ENCODE results near the gene ATG101. TPM values are rescaled to one million over a fixed set of nuclear protein-coding genes. Genes with fewer than 3 reads are reported as not detected.

ATG101 gene
- total and polyA plus RNA-seq, 7 donors, result 25.1 to 154 (median 35.3) TPM

DNA sequence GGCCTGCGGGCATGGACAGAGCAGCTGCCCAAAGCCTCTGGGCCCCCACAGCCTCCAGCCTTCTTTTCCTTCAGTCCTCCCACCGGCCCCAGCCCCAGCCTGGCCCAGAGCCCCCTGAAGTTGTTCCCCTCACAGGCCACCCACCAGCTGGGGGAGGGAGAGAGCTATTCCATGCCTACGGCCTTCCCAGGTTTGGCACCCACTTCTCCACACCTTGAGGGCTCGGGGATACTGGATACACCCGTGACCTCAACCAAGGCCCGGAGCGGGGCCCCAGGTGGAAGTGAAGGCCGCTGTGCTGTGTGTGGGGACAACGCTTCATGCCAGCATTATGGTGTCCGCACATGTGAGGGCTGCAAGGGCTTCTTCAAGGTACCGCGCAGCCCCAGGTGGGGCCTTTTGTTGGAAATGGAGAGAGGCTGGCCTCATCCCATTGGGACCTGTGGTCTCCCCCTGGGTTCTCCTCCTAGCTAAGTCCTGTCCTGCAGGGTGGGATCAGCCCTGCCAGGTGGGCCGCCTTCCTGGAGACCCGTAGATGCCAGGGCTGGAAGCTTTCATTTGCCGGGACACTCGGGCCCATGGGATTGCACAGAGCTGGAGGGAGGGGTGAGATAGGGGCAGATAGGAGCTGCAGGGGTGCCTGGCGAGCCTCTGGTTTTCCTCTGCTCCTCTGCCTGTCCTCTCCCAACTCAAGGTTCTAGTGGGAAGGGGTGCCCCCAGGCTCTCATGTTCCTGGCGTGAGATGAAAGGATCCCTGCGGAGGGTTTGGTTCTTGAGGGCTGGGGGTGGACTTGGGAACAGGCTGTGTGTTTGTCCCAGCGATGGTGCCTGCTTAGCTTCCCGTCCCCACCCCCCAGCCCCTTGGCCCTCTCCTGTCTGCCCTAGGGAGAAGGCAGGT, 14.7 kb upstream of the ATG101 start:
- intact Hi-C loops (cut with DNase I), result no loop called here
- Histone ChIP-seq H3K9me3 (no peaks in the 10 kb centered on the region), H3K27ac (peak overlapping the region; percentile 93), H3K4me3 (no peak overlapping the region), H3K4me1 (peaks cover 19% of the 10 kb centered on the region), H3K27me3 (ENCODE audit: insufficient read depth in 3 of 3, low read length in 2 of 3) (no peaks in the 10 kb centered on the region), H3K36me3 (ENCODE audit: insufficient read depth in 1 of 2, low read depth in 1 of 2) (peaks cover 4 to 58% of the 10 kb centered on the region in 2 donors)
- no peak for DNase-seq
- no peak for ATAC-seq
- TF ChIP-seq, protein P1, sequence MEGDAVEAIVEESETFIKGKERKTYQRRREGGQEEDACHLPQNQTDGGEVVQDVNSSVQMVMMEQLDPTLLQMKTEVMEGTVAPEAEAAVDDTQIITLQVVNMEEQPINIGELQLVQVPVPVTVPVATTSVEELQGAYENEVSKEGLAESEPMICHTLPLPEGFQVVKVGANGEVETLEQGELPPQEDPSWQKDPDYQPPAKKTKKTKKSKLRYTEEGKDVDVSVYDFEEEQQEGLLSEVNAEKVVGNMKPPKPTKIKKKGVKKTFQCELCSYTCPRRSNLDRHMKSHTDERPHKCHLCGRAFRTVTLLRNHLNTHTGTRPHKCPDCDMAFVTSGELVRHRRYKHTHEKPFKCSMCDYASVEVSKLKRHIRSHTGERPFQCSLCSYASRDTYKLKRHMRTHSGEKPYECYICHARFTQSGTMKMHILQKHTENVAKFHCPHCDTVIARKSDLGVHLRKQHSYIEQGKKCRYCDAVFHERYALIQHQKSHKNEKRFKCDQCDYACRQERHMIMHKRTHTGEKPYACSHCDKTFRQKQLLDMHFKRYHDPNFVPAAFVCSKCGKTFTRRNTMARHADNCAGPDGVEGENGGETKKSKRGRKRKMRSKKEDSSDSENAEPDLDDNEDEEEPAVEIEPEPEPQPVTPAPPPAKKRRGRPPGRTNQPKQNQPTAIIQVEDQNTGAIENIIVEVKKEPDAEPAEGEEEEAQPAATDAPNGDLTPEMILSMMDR (IDR thresholded peaks at IDR 0.05), result no peak
- 78 to 91% (median 82%) methylated on average over 20 to 21 of the region's 21 CpGs for WGBS, 3 donors

DNA sequence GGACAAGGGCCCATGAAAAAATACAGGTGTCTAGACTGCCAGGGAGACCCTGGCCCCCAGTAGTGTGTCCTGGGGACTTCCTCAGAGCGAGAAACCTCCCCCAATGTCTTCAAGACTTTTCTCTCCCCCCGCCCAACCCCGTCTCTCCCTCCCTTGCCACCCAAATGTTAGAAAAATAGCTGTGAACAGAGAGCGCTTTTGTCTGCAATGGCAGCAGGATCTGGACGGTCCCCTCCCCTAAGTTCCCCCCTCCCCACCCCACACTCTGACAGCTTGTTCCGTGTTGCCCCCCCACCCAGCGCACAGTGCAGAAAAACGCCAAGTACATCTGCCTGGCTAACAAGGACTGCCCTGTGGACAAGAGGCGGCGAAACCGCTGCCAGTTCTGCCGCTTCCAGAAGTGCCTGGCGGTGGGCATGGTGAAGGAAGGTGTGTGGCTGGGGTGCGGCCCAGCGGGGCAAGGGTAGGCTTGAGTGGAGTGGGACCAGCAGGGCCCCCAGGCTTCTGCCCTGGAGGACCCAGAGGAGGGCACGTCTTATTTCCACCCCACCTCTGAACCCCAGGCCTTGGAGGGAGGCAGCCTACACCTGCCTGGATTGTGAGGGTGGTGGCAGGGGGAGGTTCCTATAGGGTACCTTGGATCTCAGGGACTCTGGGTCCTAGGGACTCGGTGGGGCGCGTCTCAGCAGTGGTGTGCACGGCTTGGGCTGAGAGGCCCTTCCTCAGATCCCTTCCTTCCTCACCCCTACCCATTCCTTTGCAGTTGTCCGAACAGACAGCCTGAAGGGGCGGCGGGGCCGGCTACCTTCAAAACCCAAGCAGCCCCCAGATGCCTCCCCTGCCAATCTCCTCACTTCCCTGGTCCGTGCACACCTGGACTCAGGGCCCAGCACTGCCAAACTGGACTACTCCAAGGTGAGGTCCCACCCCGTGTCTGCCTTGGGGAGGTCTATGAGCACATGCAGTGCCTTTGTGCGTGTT, 13.8 kb upstream of the ATG101 start:
- TF ChIP-seq, protein P1 (IDR thresholded peaks at IDR 0.05), result no peak
- intact Hi-C loops (cut with DNase I), result no loop called here
- Histone ChIP-seq H3K4me3 (no peak overlapping the region), H3K27me3 (ENCODE audit: insufficient read depth in 3 of 3, low read length in 2 of 3) (no peaks in the 10 kb centered on the region), H3K27ac (peak overlapping the region; percentile 93), H3K4me1 (peaks cover 14% of the 10 kb centered on the region), H3K36me3 (ENCODE audit: insufficient read depth in 1 of 2, low read depth in 1 of 2) (peaks cover 4 to 58% of the 10 kb centered on the region in 2 donors), H3K9me3 (no peaks in the 10 kb centered on the region)
- 70 to 87% (median 78%) methylated on average over 26 to 27 of the region's 27 CpGs for WGBS, 3 donors
- ATAC-seq (no peak), DNase-seq (no peak)

GRCh38 chr12:52056801-52057637, 12.8 kb upstream of the ATG101 start:
- Histone ChIP-seq H3K4me1 (peaks cover 14% of the 10 kb centered on the region), H3K36me3 (ENCODE audit: insufficient read depth in 1 of 2, low read depth in 1 of 2) (peaks cover 4 to 58% of the 10 kb centered on the region in 2 donors), H3K27ac (peak overlapping the region; percentile 21), H3K9me3 (no peaks in the 10 kb centered on the region), H3K4me3 (no peak overlapping the region), H3K27me3 (ENCODE audit: insufficient read depth in 3 of 3, low read length in 2 of 3) (no peaks in the 10 kb centered on the region)
- TF ChIP-seq, protein P1 (IDR thresholded peaks at IDR 0.05), result no peak
- no peak for DNase-seq
- ATAC-seq, result no peak
- 63 to 74% (median 68%) methylated on average over 23 of the region's 23 CpGs for WGBS, 3 donors
- intact Hi-C loops (cut with DNase I), result no loop called here

Measured in psoas muscle (tissue), 8 donors.